Left lobe of liver (tissue), 2 donors: Measurements from ENCODE around the gene S100A2. TPM values are rescaled to one million over a fixed set of nuclear protein-coding genes. Genes with fewer than 3 reads are reported as not detected.
A peak's percentile ranks its signal among the peaks of the same experiment; 100 is the strongest.
"Not testable (repeated sequence)": the region's sequence is repeated elsewhere in the genome, so short reads cannot be mapped to it uniquely, and the experiment has no call there.

Source experiments
- ATAC-seq: fragments of 200-7000 bp; cut with Tn5 transposase; one replicate; pipeline ENCODE4 v1.9.1; 2020; ENCODE audit warnings: mild to moderate bottlenecking, moderate library complexity
- DNase-seq: peaks from one replicate; pipeline ENCODE4 v3.0.0-alpha.2; 2020; ENCODE audit warnings: low spot score
- total RNA-seq: library from RNA; stranded (reverse); gene quantifications from one replicate; pipeline ENCODE4 v1.2.1, GENCODE V29; 2021
- donor health status: DM: no; HTN: no; CAD: no; lungs with moderate emphysema.
- donor health status: DM: no; HTN: yes; CAD: no.

The S100A2 gene
- total RNA-seq, 1 donor from 2014 or later, result 0.55 TPM

DNA sequence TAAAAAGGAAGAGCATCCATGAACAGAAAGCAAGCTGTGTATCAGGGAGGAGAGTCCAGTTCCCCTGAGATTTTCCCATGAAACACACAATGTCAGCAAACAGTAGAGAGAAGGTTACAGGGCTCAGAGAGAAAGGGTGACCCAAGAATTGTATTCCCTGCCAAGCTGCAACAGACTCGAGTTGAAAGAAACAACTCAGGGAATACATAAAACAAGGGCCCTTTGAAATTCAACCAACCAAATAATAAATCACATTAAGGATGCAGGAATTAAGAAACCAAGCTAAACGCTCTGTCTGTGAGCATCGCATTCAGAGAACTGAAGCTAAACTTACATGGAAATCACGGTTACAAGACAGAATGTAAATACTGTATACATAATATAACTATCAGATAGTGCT, 27.1 kb upstream of the S100A2 start:
- DNase-seq, result no peak
- ATAC-seq, result no peak

DNA sequence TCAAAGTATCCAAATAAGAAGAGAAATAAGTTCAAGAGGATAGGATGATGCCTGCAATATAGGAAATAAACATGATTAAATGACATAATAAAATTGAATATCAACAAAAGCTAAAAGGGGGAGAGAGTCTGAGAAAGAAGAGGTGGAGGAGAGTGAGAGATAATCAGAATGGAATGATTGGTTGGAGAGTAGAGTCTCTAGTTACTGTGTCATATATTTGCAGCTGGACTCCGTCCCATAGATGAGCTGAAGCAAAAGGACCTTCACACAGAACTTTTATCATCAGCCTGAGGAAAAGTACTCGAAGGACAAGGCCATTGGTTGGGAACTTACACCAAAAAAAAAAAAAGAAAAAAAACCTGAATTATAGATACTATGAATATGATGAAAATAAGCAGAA, 22.8 kb upstream of the S100A2 start:
- no peak for ATAC-seq
- no peak for DNase-seq

DNA sequence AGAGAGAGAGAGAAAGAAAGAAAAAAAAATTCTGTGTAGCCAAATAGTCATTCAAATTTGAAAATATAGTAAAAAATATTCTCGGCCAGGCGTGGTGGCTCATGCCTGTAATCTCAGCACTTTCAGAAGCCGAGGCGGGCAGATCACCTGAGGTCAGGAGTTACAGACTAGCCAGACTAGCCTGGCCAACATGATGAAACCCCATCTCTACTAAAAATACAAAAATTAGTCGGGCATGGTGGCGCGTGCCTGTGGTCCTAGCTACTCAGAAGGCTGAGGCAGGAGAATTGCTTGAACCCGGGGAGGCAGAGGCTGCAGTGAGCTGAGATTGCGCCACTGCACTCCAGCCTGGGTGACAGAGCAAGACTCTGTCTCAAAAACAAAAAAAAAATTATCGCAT, 22.4 kb upstream of the S100A2 start:
- ATAC-seq, DNase-seq: not testable (repeated sequence)

DNA sequence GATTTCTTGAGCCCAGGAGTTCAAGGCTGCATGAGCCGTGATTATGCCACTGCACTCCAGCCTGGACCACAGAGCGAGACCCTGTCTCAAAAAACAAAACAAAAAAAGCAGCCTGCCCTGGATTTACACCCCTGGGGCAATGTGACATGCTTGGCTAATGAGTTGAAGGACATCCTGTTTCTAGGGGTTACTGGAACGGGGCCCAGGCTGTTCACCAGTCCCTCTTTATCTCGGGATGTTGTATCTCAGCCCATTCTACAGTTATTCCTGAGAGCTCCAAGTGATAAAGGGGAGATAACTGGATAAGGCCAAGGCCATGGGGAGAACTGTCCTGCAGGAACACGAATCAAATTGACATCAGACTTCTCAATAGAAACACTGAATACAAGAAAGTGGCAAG, 21.7 kb upstream of the S100A2 start:
- DNase-seq, result no peak
- ATAC-seq, result peak; percentile 18

DNA sequence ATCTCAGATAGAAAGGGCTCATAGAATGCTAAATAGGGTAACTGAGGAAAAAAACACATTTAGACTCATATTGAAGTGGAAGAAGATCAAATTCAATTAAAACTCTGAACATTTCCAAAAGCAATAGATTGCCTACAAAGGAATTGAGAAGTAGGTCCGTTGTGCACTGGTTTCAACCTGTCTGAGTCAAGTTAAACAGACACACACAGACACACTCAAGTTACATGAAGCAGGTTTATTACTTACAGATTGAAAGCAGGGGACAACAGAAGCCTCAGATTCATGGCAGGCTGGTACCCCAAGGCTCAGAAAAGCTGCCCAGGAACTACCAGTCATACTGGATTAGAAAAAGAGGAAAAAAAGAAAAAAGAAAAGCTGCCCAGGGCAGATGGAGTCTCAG, 20.7 kb upstream of the S100A2 start:
- no peak for DNase-seq
- ATAC-seq, result no peak

DNA sequence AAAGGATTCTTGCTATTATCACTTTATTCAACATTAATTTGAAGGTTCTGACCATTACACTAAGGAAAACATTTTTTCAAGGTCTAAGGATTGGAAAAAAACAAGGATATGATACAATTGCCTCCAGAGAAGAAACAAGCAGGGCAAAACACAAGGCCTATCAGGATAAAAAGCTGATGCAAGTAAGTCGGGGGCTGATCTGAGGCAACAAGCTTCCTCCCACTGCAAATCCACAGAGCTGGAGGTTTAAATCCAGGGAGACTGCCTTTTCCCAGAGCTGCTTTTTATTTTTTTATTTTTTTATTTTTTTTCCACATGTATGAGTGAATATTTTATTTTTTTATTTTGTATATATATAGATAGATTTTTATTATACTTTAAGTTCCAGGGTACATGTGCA, 19.4 kb upstream of the S100A2 start:
- DNase-seq, result no peak
- no peak for ATAC-seq

DNA sequence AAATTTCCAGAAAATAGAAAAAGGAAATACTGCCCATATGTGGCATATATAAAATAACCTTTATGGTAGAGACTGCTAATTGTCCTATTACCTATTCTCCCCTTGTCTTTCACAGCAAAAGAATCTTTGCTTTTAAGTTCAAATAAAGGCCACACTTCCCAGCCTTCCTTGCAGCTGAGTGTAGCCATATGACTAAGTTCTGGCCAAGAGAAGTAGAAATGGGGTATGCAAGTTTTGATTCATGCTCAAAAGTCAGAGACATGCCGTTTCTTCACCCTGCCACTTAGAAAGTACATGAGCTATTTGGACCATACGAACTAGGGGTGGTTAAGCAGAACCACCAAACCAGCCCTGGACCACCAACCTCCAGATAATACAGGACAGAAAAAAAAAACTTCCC, 18.3 kb upstream of the S100A2 start:
- no peak for ATAC-seq
- no peak for DNase-seq

DNA sequence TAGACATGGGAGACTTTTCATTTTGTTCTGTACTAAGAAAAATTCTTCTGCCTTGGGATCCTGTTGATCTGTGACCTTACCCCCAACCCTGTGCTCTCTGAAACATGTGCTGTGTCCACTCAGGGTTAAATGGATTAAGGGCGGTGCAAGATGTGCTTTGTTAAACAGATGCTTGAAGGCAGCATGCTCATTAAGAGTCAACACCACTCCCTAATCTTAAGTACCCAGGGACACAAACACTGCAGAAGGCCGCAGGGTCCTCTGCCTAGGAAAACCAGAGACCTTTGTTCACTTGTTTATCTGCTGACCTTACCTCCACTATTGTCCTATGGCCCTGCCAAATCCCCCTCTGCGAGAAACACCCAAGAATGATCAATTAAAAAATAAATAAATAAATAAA, 17.9 kb upstream of the S100A2 start:
- DNase-seq, ATAC-seq: not testable (repeated sequence)

DNA sequence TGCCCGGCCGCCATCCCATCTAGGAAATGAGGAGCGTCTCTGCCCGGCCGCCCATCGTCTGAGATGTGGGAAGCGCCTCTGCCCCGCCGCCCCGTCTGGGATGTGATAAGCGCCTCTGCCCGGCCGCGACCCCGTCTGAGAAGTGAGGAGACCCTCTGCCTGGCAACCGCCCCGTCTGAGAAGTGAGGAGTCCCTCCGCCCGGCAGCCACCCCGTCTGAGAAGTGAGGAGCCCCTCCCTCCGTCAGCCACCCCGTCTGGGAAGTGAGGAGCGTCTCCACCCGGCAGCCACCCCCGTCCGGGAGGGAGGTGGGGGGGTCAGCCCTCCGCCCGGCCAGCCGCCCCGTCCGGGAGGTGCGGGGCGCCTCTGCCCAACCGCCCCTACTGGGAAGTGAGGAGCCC, 17.2 kb upstream of the S100A2 start:
- DNase-seq, ATAC-seq: not testable (repeated sequence)

DNA sequence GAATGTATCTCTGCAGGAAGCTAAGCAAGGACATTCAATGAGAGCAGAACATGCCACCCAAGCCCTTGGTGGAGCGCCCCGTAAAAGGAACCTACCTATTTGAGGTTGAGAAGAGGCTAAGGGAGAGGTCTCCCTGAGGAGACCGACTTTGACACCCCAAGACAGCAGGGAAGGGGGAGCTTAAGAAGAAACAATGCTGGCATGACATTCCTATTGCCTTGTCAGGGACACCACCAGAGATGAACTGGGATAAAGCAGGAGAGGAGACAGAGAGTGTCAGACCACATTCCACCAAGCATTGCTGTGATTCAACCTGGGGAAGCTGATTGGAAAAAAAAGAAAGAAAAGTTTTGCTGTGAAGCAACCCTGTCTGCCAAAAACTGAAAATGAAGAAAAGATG, 13.3 kb upstream of the S100A2 start:
- no peak for ATAC-seq
- no peak for DNase-seq

DNA sequence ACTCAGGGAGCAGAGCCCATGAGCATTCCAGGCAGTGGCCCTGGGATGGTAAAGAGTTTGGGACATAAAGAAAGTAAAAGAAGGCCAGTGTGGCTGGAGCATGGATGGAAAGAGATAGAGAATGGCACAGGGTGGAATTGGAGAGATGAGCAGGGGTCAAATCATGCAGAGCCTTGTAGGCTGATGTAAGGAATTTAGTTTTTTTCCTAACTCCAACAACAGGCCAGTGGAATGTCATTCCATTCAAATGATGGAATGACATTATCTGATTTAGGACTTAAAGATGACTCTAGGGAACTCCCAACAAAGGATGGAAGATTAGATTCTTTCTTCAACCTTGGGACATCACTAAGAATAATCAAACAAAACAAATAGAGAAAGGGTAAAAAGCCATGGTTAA, 12.8 kb upstream of the S100A2 start:
- DNase-seq (no peak), ATAC-seq (no peak)

DNA sequence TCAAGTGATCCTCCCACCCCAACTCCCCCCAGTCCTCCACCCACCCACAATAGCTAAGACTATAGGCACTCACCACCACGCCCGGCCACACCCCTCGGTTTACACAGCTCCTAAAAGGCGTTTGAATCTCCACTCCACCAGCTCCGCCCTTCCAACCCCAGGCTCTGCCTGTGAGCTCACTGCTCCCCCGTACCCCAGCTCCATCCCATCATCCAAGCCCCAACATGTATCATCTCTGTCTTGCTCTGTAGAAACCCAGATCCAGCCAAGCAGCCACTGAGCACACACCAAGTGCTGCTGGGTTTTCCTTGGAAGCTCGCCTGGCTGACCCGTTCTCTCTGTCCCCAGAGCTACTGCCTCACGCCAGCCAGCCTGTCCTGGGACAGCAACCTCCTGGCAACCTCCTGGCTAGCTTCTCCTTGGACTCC, 12.0 kb upstream of the S100A2 start:
- ATAC-seq (no peak), DNase-seq (no peak)

DNA sequence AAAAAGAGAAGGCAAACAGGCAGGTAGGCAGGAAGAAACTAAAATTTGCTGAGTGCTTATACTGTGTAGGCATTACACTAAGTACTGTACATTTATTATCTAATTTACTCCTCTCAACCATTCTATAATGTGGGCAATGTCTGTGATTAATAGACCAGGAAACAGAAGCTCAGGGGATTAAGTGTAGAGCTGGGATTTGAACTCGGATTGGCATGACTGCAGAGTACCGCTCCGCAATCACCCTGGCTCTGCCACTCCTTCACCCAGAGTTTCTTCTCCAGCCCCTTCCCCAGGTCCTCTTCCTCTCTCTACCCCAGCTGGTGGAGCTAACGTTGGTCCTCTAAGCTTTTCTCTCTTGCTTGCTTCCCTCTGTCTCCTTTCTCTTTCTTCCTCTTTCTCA, 11.5 kb upstream of the S100A2 start:
- DNase-seq, result no peak
- no peak for ATAC-seq

DNA sequence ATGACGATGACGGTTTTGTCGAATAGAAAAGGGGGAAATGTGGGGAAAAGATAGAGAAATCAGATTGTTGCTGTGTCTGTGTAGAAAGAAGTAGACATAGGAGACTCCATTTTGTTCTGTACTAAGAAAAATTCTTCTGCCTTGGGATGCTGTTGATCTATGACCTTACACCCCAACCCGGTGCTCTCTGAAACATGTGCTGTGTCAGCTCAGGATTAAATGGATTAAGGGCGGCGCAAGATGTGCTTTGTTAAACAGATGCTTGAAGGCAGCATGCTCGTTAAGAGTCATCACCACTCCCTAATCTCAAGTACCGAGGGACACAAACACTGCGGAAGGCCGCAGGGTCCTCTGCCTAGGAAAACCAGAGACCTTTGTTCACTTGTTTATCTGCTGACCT, 9.9 kb upstream of the S100A2 start:
- not testable (repeated sequence) for ATAC-seq, DNase-seq

DNA sequence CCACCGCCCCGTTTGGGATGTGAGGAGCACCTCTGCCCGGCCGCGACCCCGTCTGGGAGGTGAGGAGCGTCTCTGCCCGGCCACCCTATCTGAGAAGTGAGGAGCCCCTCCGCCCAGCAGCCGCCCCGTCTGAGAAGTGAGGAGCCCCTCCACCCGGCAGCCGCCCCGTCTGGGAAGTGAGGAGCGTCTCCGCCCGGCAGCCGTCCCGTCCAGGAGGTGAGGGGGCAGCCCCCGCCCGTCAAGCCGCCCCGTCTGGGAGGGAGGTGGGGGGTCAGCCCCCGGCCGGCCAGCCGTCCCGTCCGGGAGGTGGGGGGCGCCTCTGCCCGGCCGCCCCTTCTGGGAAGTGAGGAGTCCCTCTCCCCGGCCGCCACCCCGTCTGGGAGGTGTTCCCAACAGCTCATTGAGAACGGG, 9.4 kb upstream of the S100A2 start:
- DNase-seq, ATAC-seq: not testable (repeated sequence)

DNA sequence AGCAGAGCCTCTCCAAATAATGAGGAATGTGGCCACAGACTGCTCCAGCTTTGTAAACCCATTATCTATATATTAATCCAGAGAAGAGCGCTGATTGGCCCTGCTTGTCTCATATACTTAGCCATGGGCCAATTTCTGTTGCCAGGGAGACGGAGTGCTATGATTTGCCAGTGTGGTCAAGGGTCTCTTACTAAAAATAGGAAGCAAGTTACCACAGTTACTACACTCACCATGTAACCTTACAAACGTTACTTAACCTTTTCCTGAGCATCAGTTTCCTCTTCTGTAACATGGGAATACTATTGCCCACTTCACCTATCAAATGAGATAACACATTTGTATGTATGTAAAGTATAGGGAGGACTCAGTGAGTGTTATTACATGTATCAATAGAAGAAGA, 7.7 kb upstream of the S100A2 start:
- DNase-seq (no peak), ATAC-seq (no peak)

DNA sequence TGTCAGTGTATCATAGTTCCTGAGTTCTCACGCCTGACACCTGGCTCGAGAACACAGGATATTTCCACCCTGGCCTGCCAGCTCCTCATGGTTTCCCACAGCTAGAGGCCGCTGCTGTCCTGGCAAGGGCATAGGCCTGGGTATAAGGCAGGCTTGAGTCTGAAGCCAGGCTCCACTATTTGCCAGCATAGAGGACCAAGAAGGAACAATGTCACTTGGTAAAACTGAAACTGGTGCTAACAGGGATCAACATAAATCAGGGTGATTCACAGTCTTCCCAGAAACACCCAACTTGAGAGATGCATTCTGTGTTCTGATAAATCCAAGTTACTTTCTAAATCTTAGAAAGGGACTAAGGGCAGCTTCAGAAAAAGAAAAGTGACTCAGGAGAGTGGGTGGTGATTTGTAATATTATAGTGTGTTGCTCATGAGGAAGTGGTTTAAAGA, 6.9 kb upstream of the S100A2 start:
- DNase-seq (peak; percentile 87), ATAC-seq (peak; percentile 97)

DNA sequence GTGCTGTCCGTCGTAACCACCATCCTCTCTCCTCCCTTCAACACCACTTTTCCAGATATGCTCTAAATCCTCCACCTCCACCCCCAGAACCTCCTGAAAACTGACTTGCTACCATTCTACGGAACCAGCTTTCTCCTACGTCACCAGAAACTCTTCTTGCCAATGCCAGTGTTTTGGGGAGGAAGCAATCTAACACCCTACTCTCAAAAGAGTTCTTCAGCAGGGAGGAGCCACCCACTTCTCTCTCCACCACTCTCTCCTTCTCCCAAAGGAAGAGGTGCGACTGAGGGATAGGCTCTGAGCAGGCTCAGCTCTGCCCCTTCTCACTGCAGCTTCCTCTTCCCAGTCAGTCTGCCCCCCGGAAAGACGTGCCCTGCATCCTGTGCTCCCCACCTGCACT, 6.1 kb upstream of the S100A2 start:
- DNase-seq, result no peak
- no peak for ATAC-seq

DNA sequence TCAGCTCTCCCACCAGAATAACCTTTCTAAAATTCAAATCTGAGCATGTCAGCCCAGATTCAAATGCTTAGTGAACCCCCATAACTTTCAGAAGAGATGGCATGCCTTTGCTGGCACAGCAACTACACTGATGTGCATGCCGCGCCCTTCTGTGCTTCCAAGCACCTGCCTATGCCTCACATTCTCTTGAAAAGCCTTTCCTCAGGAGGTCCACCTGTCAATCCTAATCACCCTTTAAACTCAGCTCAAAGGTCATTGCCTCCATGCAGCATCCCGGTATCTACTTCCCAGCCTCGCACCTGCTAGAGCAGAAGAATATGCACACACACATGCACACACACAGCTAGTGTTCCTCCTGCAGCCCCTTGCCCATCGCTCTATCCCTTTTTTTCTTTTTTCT, 5.2 kb upstream of the S100A2 start:
- DNase-seq (no peak), ATAC-seq (no peak)

DNA sequence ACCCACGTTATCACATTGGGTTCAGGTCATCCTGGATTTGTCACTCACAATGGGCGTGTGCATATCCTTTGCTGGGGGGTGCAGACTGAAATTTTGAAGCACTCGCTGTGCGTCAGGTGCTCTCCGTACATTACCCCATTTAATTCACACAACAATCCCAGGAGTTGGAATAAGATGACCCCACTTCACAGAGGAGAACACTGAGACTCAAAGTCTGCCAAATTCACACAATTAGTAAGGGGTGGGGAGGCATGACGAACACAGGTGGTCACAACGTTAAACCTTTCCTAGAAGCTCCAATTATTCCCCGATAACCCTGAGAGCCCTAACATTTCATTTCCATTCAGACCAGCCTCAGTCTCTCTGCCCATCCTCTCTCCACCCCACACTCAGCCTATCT, 3.8 kb upstream of the S100A2 start:
- DNase-seq, result no peak
- ATAC-seq, result no peak

DNA sequence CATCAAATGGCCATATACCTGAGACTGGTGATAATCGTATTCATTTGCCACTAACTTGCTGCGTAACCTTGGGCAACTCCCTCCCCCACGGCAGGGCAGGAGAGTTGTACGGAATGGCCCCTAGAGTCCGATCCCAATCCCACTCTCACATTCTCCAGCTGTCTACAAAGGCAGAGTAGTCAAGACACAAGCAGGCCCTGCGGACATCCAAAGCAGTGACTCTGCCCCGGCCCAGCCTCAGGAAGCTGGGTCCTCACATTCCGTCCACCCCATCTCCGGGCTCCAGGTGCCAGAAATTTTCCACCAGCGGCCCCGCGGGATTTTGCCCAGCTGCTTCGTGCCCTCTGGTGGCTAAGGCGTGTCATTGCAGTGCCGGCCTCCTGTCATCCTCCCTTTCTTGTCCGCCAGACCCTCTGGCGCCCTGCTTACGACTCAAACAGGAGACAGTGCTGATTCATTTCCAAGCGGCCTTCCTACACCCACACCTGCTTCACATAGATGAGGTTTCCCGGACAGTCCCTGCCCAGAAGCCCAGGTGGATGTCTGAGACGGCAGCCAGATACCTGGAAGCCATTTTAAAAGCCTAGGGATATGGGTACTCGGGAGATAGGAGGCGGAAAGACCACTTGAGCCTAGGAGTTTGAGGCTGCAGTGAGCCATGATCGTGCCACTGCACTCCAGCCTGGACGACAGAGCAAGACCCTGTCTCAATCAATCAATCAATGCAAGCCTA, 2.9 kb upstream of the S100A2 start:
- DNase-seq (peak; percentile 82), ATAC-seq (peak; percentile 82)

DNA sequence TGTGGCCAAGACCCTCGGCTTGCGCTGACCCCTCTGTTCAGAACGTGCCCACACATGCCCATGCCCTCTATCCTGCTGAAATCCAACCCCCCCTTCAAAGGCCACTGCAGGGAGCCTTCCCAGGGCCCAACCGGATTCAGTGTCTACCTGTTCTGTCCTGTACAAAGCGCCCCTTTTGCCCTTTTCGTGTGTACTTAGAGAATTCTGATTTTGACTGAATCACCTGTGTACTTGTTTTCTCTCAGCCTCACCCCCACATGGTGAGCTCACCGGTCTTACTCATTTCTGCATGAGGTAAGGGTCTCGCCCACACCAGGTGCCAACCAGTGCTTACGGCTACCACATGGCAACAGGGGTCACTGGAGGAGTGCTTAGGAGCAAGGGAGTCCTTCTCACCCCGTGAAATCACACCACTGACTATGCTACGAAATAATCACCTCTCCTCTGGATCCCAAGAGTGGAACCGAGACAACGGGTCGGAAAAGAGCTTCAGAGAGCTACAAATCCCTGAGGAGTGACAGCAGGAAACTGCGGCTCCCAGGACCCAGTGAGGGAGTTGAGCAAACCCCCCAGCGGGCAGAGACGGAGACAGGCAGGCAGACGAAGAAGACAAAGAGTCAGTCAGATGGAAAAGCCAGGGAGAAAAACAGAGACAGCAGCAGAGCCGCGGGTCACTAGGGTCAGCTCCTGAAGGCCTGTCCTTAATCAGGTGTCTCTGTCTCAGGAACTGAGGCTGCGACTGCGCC, 2.1 kb upstream of the S100A2 start:
- DNase-seq (no peak), ATAC-seq (no peak)
